HepG2 (cell line): ENCODE results near the gene CAPN10. TPM values are rescaled to one million over a fixed set of nuclear protein-coding genes. Genes with fewer than 3 reads are reported as not detected.
A peak's percentile ranks its signal among the peaks of the same experiment; 100 is the strongest.

Experiments
- ATAC-seq: fragments of 200-7000 bp; cut with Tn5 transposase; 3 replicates; pipeline ENCODE4 v1.9.1; 2020; ENCODE audit warnings: mild to moderate bottlenecking, moderate library complexity
- BruUV-seq: library from RNA; stranded (reverse); fragments of 400-500 nt; replicated peaks from 2 replicates; lab custom pipeline; 2021; lab: Mats Ljungman, UMichigan
- CTCF ChIA-PET: fragments of 300-600 bp; formaldehyde crosslinking; extraction: SDS; loops from one replicate; lab custom pipeline; 2021; ENCODE audit warnings: low total read pairs, inconsistent platforms, low intra/inter-chr PET ratio; lab: Yijun Ruan, JAX
- POLR2A ChIA-PET: fragments of 350-600 bp; sonication (Branson Sonifier 250); formaldehyde crosslinking; loops from one replicate; lab custom pipeline; 2020; ENCODE audit warnings: antibody characterized with exemption, inconsistent platforms; lab: Yijun Ruan, JAX
- DNase-seq: peaks from one replicate; pipeline ENCODE4 v3.0.0-alpha.2; 2015; ENCODE audit warnings: low spot score
- FAIRE-seq: peaks from 3 replicates; lab custom pipeline; 2011; peaks lifted over from hg19 to GRCh38; lab: Jason Lieb, UNC
- H2AFZ ChIP-seq: one replicate; pipeline ENCODE4 v1.6.1; 2011; ENCODE audit warnings: low read length, inconsistent platforms
- H3K27ac ChIP-seq: fragments of 300-600 bp; 3 replicates; pipeline ENCODE4 v1.8.0; 2011; ENCODE audit warnings: mixed run types, mild to moderate bottlenecking, mixed read lengths, low read length, inconsistent platforms; ENCODE audit not compliant: insufficient read depth; ENCODE audit errors: extremely low read length
- H3K27me3 ChIP-seq, 2 experiments: fragments of 200-600 bp in 1 of 2; 2 replicates in 1 of 2; 3 replicates in 1 of 2; pipeline versions ENCODE4 v1.6.0 to v1.8.0; 2011; ENCODE audit warnings: low read length in 2 of 2, mild to moderate bottlenecking in 2 of 2, moderate library complexity in 2 of 2, inconsistent platforms in 1 of 2; ENCODE audit not compliant: insufficient read depth in 2 of 2, control insufficient read depth in 1 of 2
- H3K36me3 ChIP-seq, 2 experiments: fragments of 200-600 bp in 1 of 2; replicated peaks in 1 of 2; 2 replicates in 1 of 2; 3 replicates in 1 of 2; pipeline versions ENCODE4 v1.5.1 to v1.8.0; 2011; ENCODE audit warnings: low read length in 2 of 2, inconsistent platforms in 1 of 2; ENCODE audit not compliant: insufficient read depth in 2 of 2, control insufficient read depth in 1 of 2
- H3K4me1 ChIP-seq: 2 replicates; pipeline ENCODE4 v1.5.1; 2012; ENCODE audit warnings: low read length, inconsistent platforms; ENCODE audit not compliant: insufficient read depth
- H3K4me2 ChIP-seq: 2 replicates; pipeline ENCODE4 v1.6.0; 2011; ENCODE audit warnings: low read depth, low read length, inconsistent platforms
- H3K4me3 ChIP-seq, 3 experiments: fragments of 200-600 bp in 1 of 3; sonication (generic), shearing (Covaris generic) in 1 of 3; replicated peaks in 1 of 3; 2 replicates each; pipeline ENCODE4 v1.5.1; 2011 to 2016; ENCODE audit warnings: low read length in 3 of 3, inconsistent platforms in 2 of 3, low read depth in 2 of 3, mild to moderate bottlenecking in 2 of 3, control low read depth in 1 of 3, mixed read lengths in 1 of 3; ENCODE audit not compliant: insufficient read depth in 1 of 3
- H3K79me2 ChIP-seq: one replicate; pipeline ENCODE4 v1.6.1; 2011; ENCODE audit warnings: low read length, inconsistent platforms; ENCODE audit not compliant: insufficient read depth
- H3K9ac ChIP-seq: 2 replicates; pipeline ENCODE4 v1.6.0; 2011; ENCODE audit warnings: mild to moderate bottlenecking, low read depth, low read length, inconsistent platforms; ENCODE audit not compliant: insufficient read depth
- H3K9me3 ChIP-seq: 2 replicates; pipeline ENCODE4 v1.5.1; 2012; ENCODE audit warnings: mild to moderate bottlenecking, low read length
- H4K20me1 ChIP-seq: 2 replicates; pipeline ENCODE4 v1.6.0; 2011; ENCODE audit warnings: inconsistent platforms, mild to moderate bottlenecking, low read length, moderate library complexity; ENCODE audit not compliant: insufficient read depth
- JUND ChIP-seq: sonication (generic); formaldehyde crosslinking; IDR thresholded peaks from 2 replicates; pipeline ENCODE4 v1.8.0; 2022; ENCODE audit warnings: mild to moderate bottlenecking, missing genetic modification reagents
- KAT2B ChIP-seq: fragments of 150-350 bp; IDR thresholded peaks from 2 replicates; pipeline ENCODE4 v1.6.1; 2014; ENCODE audit warnings: low read depth, low read length, borderline replicate concordance
- KDM2A ChIP-seq: sonication (generic); formaldehyde crosslinking; IDR thresholded peaks from 2 replicates; pipeline ENCODE4 v1.4.0; 2020; ENCODE audit warnings: low read depth, missing genetic modification reagents, borderline replicate concordance
- KLF9 ChIP-seq: IDR thresholded peaks from 2 replicates; pipeline ENCODE4 v1.6.1; 2016; ENCODE audit warnings: low read depth
- PAF1 ChIP-seq: IDR thresholded peaks from 2 replicates; pipeline ENCODE4 v1.6.1; 2016; ENCODE audit warnings: missing genetic modification reagents, missing compliant biosample characterization
- POLR2A ChIP-seq, 2 experiments: IDR thresholded peaks; 2 replicates each; pipeline ENCODE4 v1.6.1; 2011; ENCODE audit warnings: low read depth in 2 of 2, low read length in 2 of 2, mild to moderate bottlenecking in 1 of 2, moderate library complexity in 1 of 2; ENCODE audit not compliant: insufficient read depth in 1 of 2
- POLR2AphosphoS5 ChIP-seq: IDR thresholded peaks from 2 replicates; pipeline ENCODE4 v1.6.1; 2012; ENCODE audit warnings: low read depth, low read length
- POLR2G ChIP-seq: fragments of 200-400 bp; formaldehyde crosslinking; IDR thresholded peaks from 2 replicates; pipeline ENCODE4 v1.6.1; 2018; ENCODE audit warnings: mild to moderate bottlenecking, low read depth, low read length, moderate library complexity
- REPIN1 ChIP-seq: sonication (generic); formaldehyde crosslinking; IDR thresholded peaks from 2 replicates; pipeline ENCODE4 v1.8.0; 2022; ENCODE audit warnings: missing genetic modification reagents, low read depth, mild to moderate bottlenecking, borderline replicate concordance
- SOX5 ChIP-seq: IDR thresholded peaks from 2 replicates; pipeline ENCODE4 v1.6.1; 2016; ENCODE audit warnings: borderline replicate concordance
- SSRP1 ChIP-seq: IDR thresholded peaks from 2 replicates; pipeline ENCODE4 v1.6.1; 2016; ENCODE audit warnings: control low read depth
- ZC3H13 ChIP-seq: sonication (generic); formaldehyde crosslinking; IDR thresholded peaks from 2 replicates; pipeline ENCODE4 v1.8.1; 2023; ENCODE audit warnings: mild to moderate bottlenecking, missing genetic modification reagents, moderate library complexity
- ZNF609 ChIP-seq: sonication (generic); formaldehyde crosslinking; IDR thresholded peaks from 2 replicates; pipeline ENCODE4 v1.4.0; 2020; ENCODE audit warnings: mild to moderate bottlenecking, missing genetic modification reagents, borderline replicate concordance
- ZNF788 ChIP-seq: sonication (generic); formaldehyde crosslinking; IDR thresholded peaks from 2 replicates; pipeline ENCODE4 v1.5.0; 2020; ENCODE audit warnings: mild to moderate bottlenecking, missing genetic modification reagents, borderline replicate concordance
- WGBS: methylation state at CpG from one replicate; pipeline ENCODE4 v1.1.6; 2017; ENCODE audit warnings: low lambda C conversion rate; 5-methylcytosine and 5-hydroxymethylcytosine counted together
- in situ Hi-C: cut with HindIII; loops from 2 replicates; pipeline ENCODE4 v1.10.0; 2017; ENCODE audit warnings: low pct_unique_long_range_greater_than_20kb; ENCODE audit not compliant: extremely low pct_ligation_motif_present
- intact Hi-C: fragments of 100-400 bp; cut with micrococcal nuclease; formaldehyde crosslinking; loops from one replicate; pipeline ENCODE4 v1.10.0; 2022; ENCODE audit not compliant: unreplicated experiment
- polyA plus RNA-seq, 8 experiments: library from polyadenylated mRNA; depleted of rRNA in 3 of 8; stranded (reverse) in 7 of 8; unstranded in 1 of 8; fragments of >200 nt; fragmentation: Illumina TruSeq in 4 of 8; extraction: Trizol in 4 of 8; gene quantifications; 2 replicates each; pipeline versions ENCODE4 v1.2.1 to v1.2.3, GENCODE V29; 2011 to 2016; ENCODE audit warnings: low read depth in 4 of 8, missing spikeins in 1 of 8, mixed read lengths in 1 of 8; ENCODE audit not compliant: insufficient read depth in 1 of 8
- total RNA-seq, 5 experiments: library from RNA; depleted of rRNA; stranded (reverse); fragments of >200 nt; fragmentation: Illumina TruSeq; extraction: Trizol; gene quantifications; 2 replicates each; pipeline ENCODE4 v1.2.3, GENCODE V29; 2016; ENCODE audit warnings: low read depth in 1 of 5

CAPN10 gene
- total and polyA plus RNA-seq, 2 of the 13 experiments (the other 11 are each of a cell fraction or from before 2014, with no cell fraction given) = 27.6 to 32.4 TPM

- H2AFZ ChIP-seq = no peak overlapping the region
- TF ChIP-seq JUND (no peak), REPIN1 (no peak), POLR2AphosphoS5 (no peak), PAF1 (CRISPR knock-in tag) (peak; percentile 38; the same call in 1 of the 2 replicates), KAT2B (no peak), KLF9 (CRISPR knock-in tag) (no peak), SSRP1 (0 out of 2 replicates have a peak, but pooled peaks have one; percentile 36), ZNF609 (CRISPR knock-in tag) (no peak), KDM2A (CRISPR knock-in tag) (peak; percentile 32; the same call in 1 of the 2 replicates), POLR2A (IDR thresholded peaks at IDR 0.05; ENCODE audit: insufficient read depth in 1 of 2, low read depth in 2 of 2, low read length in 2 of 2) (peak in 1 of 2 experiments; percentile 36; a peak in 1 of 4 replicates), ZC3H13 (CRISPR knock-in tag) (peak; percentile 42; the same call in 1 of the 2 replicates), POLR2G (peak; percentile 20; the same call in 1 of the 2 replicates), ZNF788 (CRISPR knock-in tag) (no peak), SOX5 (no peak)
- TF ChIP-seq, all 625 proteins: peak for 6
- peaks cover 34% of the 10 kb centered on the region for H3K9me3 ChIP-seq
- WGBS = 100% methylated on average over 1 of the region's 1 CpG
- in situ Hi-C loops = no loop called here
- no peaks in the 10 kb centered on the region for H3K79me2 ChIP-seq
- DNase-seq (no peak), ATAC-seq (no peak), FAIRE-seq (no peak)
- intact Hi-C loops = no loop called here
- ChIA-PET CTCF (no interaction called here), POLR2A (no interaction called here)
- H3K4me2 ChIP-seq = no peak overlapping the region
- no peak overlapping the region for H3K4me3 ChIP-seq
- peaks cover 19% of the 10 kb centered on the region for H3K4me1 ChIP-seq
- peaks cover 0 to 5% of the 10 kb centered on the region in 2 experiments; a peak in 2 of 5 replicates for H3K27me3 ChIP-seq
- no peaks in the 10 kb centered on the region; a peak in 2 of 5 replicates for H3K36me3 ChIP-seq
- no peak overlapping the region for H3K9ac ChIP-seq
- no TSS peak for BruUV-seq
- no peaks in the 10 kb centered on the region for H4K20me1 ChIP-seq
- H3K27ac ChIP-seq = no peak overlapping the region
Measured at GRCh38 chr2:240632306-240632721, 45.8 kb downstream of the CAPN10 start.
